Gastrocnemius medialis (tissue), 4 donors: ENCODE results near the gene ZDHHC14.

ENCODE experiments used
- CTCF ChIP-seq, 5 experiments: fragments of 450-650 bp in 3 of 5; fragments of 200-600 bp in 2 of 5; sonication (generic) in 2 of 5; IDR thresholded peaks in 4 of 5; conservative IDR thresholded peaks in 1 of 5; 1 replicate in 4 of 5; 2 replicates in 1 of 5; pipeline ENCODE4 v1.5.1; 2016 to 2019; ENCODE audit warnings: antibody characterized with exemption in 5 of 5, mild to moderate bottlenecking in 3 of 5, moderate library complexity in 3 of 5
- POLR2A ChIP-seq, 2 donors: fragments of 450-650 bp; IDR thresholded peaks; one replicate each; pipeline ENCODE4 v1.6.1; 2017; ENCODE audit warnings: antibody characterized with exemption in 2 of 2, mild to moderate bottlenecking in 2 of 2, moderate library complexity in 2 of 2

DNA sequence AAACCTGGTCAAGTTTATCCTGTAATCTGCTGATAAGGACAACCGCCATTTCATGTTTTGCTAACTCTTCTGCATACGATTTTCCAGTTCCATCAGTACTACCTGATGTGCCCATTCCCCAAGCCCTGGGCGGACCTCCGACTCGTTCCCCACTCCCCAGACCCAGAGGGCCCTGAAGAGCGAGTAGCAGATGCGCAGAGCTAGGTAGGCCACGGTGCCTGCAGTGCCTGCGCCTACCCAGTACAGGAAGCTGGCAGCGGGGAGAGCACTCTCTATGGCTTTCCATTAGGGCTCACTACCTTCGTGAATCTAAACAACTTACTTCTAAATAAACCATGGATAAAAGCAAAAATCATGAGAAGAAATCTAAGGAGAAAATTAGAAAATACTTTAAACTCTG is 14.3 kb upstream of the ZDHHC14 start:
- TF ChIP-seq CTCF (IDR thresholded peaks at IDR 0.05 in 4 of 5, conservative IDR thresholded peaks at IDR 0.05 in 1 of 5), result no peak
- no peak for TF ChIP-seq POLR2A (IDR thresholded peaks at IDR 0.05)
